Transverse colon (tissue), 4 donors: ENCODE results near the gene OSBPL3.

Source experiments
- EP300 ChIP-seq: sonication (generic); formaldehyde crosslinking; IDR thresholded peaks from one replicate; pipeline ENCODE4 v1.6.1; 2017; ENCODE audit warnings: antibody characterized with exemption, low read depth
- POLR2A ChIP-seq: fragments of 450-650 bp; IDR thresholded peaks from one replicate; pipeline ENCODE4 v1.6.1; 2016; ENCODE audit warnings: antibody characterized with exemption, mild to moderate bottlenecking, moderate library complexity
- POLR2AphosphoS5 ChIP-seq, 3 donors: sonication (generic); formaldehyde crosslinking; IDR thresholded peaks; one replicate each; pipeline ENCODE4 v1.6.1; 2016; ENCODE audit warnings: antibody characterized with exemption in 3 of 3
- TF ChIP-seq, protein P1 (sequence below), 5 experiments: fragments of 200-600 bp in 3 of 5; fragments of 450-650 bp in 2 of 5; sonication (generic) in 3 of 5; IDR thresholded peaks; 1 replicate in 2 of 5; 2 replicates in 3 of 5; pipeline ENCODE4 v1.5.1; 2016 to 2017; ENCODE audit warnings: antibody characterized with exemption in 5 of 5, inconsistent platforms in 3 of 5, mild to moderate bottlenecking in 2 of 5, moderate library complexity in 1 of 5

DNA sequence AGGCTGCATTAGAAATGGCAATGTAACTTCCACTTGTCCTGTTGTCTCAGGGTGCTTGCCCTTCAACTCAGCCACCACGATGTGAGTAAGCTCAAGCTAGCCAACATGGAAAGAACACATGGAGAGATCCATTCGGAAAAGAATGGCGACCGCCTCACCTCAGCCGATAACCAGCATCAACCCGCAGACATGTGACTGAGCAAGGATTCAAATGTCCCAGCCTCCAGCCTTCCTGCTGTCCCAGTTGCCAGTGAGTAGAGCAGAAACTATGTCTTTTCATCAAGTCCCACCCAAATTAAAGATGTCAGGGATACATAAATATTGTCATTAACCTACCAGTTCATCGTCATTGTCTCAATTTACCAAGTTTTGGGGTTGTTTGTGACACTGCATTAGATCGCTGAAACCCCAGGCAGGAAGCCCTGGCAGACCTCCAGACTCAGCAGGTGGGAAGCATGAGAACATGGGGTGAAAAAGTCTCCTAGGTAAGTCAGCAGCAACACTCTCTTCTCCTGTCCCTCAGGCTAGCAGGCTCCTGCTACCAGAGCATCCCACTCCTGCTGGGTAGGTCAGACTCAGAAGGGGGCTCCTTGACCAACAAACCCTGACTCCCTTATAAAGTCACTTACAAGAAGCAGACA lies 67.0 kb downstream of the OSBPL3 start:
- TF ChIP-seq, protein P1, sequence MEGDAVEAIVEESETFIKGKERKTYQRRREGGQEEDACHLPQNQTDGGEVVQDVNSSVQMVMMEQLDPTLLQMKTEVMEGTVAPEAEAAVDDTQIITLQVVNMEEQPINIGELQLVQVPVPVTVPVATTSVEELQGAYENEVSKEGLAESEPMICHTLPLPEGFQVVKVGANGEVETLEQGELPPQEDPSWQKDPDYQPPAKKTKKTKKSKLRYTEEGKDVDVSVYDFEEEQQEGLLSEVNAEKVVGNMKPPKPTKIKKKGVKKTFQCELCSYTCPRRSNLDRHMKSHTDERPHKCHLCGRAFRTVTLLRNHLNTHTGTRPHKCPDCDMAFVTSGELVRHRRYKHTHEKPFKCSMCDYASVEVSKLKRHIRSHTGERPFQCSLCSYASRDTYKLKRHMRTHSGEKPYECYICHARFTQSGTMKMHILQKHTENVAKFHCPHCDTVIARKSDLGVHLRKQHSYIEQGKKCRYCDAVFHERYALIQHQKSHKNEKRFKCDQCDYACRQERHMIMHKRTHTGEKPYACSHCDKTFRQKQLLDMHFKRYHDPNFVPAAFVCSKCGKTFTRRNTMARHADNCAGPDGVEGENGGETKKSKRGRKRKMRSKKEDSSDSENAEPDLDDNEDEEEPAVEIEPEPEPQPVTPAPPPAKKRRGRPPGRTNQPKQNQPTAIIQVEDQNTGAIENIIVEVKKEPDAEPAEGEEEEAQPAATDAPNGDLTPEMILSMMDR (IDR thresholded peaks at IDR 0.05): no peak
- TF ChIP-seq POLR2A (no peak), POLR2AphosphoS5 (IDR thresholded peaks at IDR 0.05) (no peak), EP300 (no peak)
